ENCODE measurements around the gene TRAF3IP1. TPM values are rescaled to one million over a fixed set of nuclear protein-coding genes. Genes with fewer than 3 reads are reported as not detected.

Gene TRAF3IP1
- total and polyA plus RNA-seq, 12 donors = 4.0 to 20.4 (median 10.4) TPM

DNA sequence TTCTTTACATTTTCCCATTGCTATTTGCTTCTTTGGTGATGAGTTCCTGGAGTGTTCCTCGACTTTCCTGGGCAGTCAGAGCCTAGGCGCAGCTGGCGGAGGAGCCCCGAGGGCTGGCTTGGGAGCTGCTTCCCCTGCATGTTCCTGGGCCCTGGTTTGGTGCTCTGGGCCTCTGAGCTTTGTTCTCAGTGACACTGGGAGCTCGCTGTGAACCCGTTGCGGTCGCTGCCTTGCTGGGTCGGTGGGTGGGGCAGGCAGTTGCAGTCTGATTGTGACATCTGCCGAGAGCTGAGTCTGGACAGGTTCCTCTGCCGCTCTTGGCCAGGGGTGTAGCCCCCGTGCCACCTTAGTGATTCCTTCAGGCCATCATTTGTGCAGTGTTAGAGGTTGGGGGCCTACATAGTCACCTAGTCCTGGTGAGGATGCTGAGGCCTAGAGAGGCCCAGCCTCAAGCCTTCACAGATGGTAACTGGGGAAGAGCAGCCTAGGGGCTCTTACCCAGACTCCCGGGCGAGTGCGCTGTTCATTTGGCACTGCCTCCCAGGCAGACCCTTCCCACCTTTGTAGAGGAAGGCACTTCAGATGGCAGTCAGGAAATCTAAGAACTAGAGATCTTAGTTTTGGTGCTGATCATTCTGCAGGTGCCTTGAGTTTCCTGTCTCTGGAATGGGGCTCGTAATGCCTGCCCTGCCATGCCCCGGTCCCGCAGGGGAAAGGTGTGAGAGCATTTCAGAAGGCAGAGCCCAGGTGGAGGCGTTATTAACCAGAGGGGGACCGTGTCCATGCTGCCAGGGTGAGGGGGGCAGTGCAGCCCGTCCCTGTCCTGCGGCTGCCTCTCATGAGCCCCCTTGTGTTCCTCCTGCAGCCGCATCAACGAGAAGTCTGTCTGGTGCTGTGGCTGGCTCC, 114.8 kb downstream of the TRAF3IP1 start:
- intact Hi-C loops (cut with DNase I) = no loop called here
- ATAC-seq (no peak), DNase-seq (no peak)
- WGBS, 2 donors = 91 to 93% methylated on average over 24 of the region's 24 CpGs
- H3K27ac ChIP-seq = no peak overlapping the region
- peaks cover 0 to 5% (median 0%) of the 10 kb centered on the region in 7 donors for H3K27me3 ChIP-seq
- peaks cover 0 to 28% (median 14%) of the 10 kb centered on the region in 9 donors for H3K4me1 ChIP-seq
- peaks cover 0 to 70% (median 13%) of the 10 kb centered on the region in 9 donors for H3K36me3 ChIP-seq
- no peak overlapping the region for H3K4me3 ChIP-seq
- H3K9me3 ChIP-seq = peaks cover 0 to 15% (median 0%) of the 10 kb centered on the region in 11 donors
- TF ChIP-seq, protein P1, sequence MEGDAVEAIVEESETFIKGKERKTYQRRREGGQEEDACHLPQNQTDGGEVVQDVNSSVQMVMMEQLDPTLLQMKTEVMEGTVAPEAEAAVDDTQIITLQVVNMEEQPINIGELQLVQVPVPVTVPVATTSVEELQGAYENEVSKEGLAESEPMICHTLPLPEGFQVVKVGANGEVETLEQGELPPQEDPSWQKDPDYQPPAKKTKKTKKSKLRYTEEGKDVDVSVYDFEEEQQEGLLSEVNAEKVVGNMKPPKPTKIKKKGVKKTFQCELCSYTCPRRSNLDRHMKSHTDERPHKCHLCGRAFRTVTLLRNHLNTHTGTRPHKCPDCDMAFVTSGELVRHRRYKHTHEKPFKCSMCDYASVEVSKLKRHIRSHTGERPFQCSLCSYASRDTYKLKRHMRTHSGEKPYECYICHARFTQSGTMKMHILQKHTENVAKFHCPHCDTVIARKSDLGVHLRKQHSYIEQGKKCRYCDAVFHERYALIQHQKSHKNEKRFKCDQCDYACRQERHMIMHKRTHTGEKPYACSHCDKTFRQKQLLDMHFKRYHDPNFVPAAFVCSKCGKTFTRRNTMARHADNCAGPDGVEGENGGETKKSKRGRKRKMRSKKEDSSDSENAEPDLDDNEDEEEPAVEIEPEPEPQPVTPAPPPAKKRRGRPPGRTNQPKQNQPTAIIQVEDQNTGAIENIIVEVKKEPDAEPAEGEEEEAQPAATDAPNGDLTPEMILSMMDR (IDR thresholded peaks at IDR 0.05) = no peak

DNA sequence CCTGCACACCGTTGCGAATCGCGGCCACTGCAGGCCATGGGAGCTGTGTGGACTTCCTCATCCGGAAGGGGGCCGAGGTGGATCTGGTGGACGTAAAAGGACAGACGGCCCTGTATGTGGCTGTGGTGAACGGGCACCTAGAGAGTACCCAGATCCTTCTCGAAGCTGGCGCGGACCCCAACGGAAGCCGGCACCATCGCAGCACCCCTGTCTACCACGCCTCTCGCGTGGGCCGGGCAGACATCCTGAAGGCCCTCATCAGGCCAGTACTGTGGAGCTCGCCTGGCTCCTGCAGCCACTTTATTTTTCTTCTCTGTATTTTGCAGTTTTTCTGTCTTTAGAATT, 115.4 kb downstream of the TRAF3IP1 start:
- TF ChIP-seq, protein P1 (IDR thresholded peaks at IDR 0.05) = no peak
- H3K4me3 ChIP-seq = no peak overlapping the region
- H3K27ac ChIP-seq = no peak overlapping the region
- peaks cover 0 to 5% (median 0%) of the 10 kb centered on the region in 7 donors for H3K27me3 ChIP-seq
- 95 to 96% methylated on average over 20 of the region's 20 CpGs for WGBS, 2 donors
- ATAC-seq (no peak), DNase-seq (no peak)
- peaks cover 0 to 33% (median 21%) of the 10 kb centered on the region in 9 donors for H3K4me1 ChIP-seq
- H3K9me3 ChIP-seq = peaks cover 0 to 8% (median 0%) of the 10 kb centered on the region in 11 donors
- peaks cover 0 to 68% (median 13%) of the 10 kb centered on the region in 9 donors for H3K36me3 ChIP-seq
- intact Hi-C loops (cut with DNase I) = no loop called here

DNA sequence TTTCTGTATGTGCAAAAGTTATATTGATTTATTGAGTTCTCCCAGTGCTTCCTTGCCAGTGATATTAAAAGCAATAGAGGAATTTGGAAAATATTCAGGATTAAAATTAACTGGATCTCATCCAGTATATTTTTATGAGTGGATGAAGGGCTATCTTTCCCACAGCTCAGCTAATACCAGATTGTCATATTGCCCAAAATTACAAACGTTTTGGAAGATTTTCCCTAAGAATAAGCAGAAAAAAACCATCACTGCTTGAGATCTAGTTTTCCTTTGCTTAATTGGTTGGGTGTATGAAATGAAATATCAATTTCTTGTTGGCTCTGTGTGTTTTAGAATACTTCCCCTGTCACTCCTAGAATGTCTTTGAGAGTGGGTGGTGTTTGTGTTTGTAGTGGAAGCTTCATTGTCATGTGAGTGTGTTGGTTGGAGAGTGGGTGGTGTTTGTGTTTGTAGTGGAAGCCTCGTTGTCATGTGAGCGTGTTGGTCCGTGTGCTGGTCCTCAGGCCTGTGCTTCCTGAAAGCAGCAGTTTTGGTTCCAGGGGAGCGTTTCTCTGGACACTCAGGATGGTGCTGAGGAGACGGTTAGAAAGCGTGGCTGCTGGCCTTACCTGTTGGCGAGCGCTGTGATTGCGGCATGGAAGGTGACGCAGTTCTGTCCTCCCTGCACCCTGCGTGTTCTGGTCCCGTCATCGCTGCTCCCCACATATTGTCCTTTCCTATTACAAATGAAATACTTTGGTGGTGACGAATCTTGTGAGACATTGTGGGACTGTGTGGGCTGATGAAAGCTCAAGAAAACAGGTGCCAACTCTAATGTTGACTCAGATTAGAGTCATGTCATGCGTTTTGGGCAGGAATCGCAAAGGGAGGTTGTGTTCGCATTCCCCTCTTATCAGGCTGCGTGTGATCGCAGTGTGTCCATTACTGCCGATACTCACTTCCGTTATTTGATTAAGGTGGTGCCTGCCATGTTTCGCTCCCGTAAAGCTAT, 118.8 kb downstream of the TRAF3IP1 start:
- peak overlapping the region; percentile 14 to 77 (median 67) for H3K27ac ChIP-seq
- TF ChIP-seq, protein P1 (IDR thresholded peaks at IDR 0.05) = no peak
- H3K4me1 ChIP-seq = peaks cover 0 to 43% (median 29%) of the 10 kb centered on the region in 9 donors
- no peak for DNase-seq
- H3K36me3 ChIP-seq = peaks cover 0 to 65% (median 13%) of the 10 kb centered on the region in 9 donors
- H3K9me3 ChIP-seq = no peaks in the 10 kb centered on the region
- peak; percentile 49 to 92 (median 74) for ATAC-seq
- H3K27me3 ChIP-seq = peaks cover 0 to 7% (median 0%) of the 10 kb centered on the region in 7 donors
- intact Hi-C loops (cut with DNase I) = no loop called here
- WGBS, 2 donors = 35 to 47% methylated on average over 24 of the region's 24 CpGs
- peak overlapping the region in 7 of 10 donors; percentile 4 to 37 (median 19) for H3K4me3 ChIP-seq

DNA sequence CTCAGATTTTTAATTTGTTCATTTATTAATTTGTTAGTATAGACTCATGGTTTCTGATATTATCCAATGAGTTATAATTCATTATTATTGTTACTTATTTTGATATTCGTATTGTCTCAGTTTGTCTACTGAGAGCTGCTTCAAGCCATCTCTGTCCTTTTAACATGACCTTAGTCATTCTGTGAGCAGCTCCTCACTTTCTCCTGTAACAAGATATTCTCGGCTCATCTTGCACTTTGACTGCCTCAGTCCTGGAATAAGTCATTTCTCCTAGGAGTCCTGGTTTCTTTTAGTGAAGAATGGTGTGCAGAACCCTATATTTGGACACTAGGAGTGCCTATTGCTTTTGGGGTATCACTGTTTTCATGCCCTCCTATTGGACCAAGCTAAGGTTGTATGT, 119.6 kb downstream of the TRAF3IP1 start:
- peak overlapping the region; percentile 14 to 77 (median 67) for H3K27ac ChIP-seq
- TF ChIP-seq, protein P1 (IDR thresholded peaks at IDR 0.05) = no peak
- peaks cover 0 to 43% (median 29%) of the 10 kb centered on the region in 9 donors for H3K4me1 ChIP-seq
- H3K4me3 ChIP-seq = peak overlapping the region in 6 of 10 donors; percentile 4 to 37 (median 20)
- intact Hi-C loops (cut with DNase I) = loop anchor here in 1 of 10 donors (10.0 kb wide), 1 partner anchor 45 kb away; no protein-coding TSS in a partner anchor
- peaks cover 0 to 10% (median 0%) of the 10 kb centered on the region in 7 donors for H3K27me3 ChIP-seq
- H3K9me3 ChIP-seq = no peaks in the 10 kb centered on the region
- peaks cover 0 to 65% (median 18%) of the 10 kb centered on the region in 9 donors for H3K36me3 ChIP-seq
- WGBS, 2 donors = 55 to 64% methylated on average over 2 of the region's 2 CpGs
- ATAC-seq (no peak), DNase-seq (no peak)
